HepG2 (cell line): ENCODE measurements around the gene FGF18. TPM values are rescaled to one million over a fixed set of nuclear protein-coding genes. Genes with fewer than 3 reads are reported as not detected.

Experiments
- ATAC-seq: fragments of 200-7000 bp; cut with Tn5 transposase; 3 replicates; pipeline ENCODE4 v1.9.1; 2020; ENCODE audit warnings: mild to moderate bottlenecking, moderate library complexity
- BruUV-seq: library from RNA; stranded (reverse); fragments of 400-500 nt; replicated peaks from 2 replicates; lab custom pipeline; 2021; lab: Mats Ljungman, UMichigan
- CTCF ChIA-PET: fragments of 300-600 bp; formaldehyde crosslinking; extraction: SDS; loops from one replicate; lab custom pipeline; 2021; ENCODE audit warnings: low total read pairs, inconsistent platforms, low intra/inter-chr PET ratio; lab: Yijun Ruan, JAX
- POLR2A ChIA-PET: fragments of 350-600 bp; sonication (Branson Sonifier 250); formaldehyde crosslinking; loops from one replicate; lab custom pipeline; 2020; ENCODE audit warnings: antibody characterized with exemption, inconsistent platforms; lab: Yijun Ruan, JAX
- DNase-seq: peaks from one replicate; pipeline ENCODE4 v3.0.0-alpha.2; 2015; ENCODE audit warnings: low spot score
- FAIRE-seq: peaks from 3 replicates; lab custom pipeline; 2011; peaks lifted over from hg19 to GRCh38; lab: Jason Lieb, UNC
- H2AFZ ChIP-seq: one replicate; pipeline ENCODE4 v1.6.1; 2011; ENCODE audit warnings: low read length, inconsistent platforms
- H3K27ac ChIP-seq: fragments of 300-600 bp; 3 replicates; pipeline ENCODE4 v1.8.0; 2011; ENCODE audit warnings: mixed run types, mild to moderate bottlenecking, mixed read lengths, low read length, inconsistent platforms; ENCODE audit not compliant: insufficient read depth; ENCODE audit errors: extremely low read length
- H3K27me3 ChIP-seq, 2 experiments: fragments of 200-600 bp in 1 of 2; 2 replicates in 1 of 2; 3 replicates in 1 of 2; pipeline versions ENCODE4 v1.6.0 to v1.8.0; 2011; ENCODE audit warnings: low read length in 2 of 2, mild to moderate bottlenecking in 2 of 2, moderate library complexity in 2 of 2, inconsistent platforms in 1 of 2; ENCODE audit not compliant: insufficient read depth in 2 of 2, control insufficient read depth in 1 of 2
- H3K36me3 ChIP-seq, 2 experiments: fragments of 200-600 bp in 1 of 2; replicated peaks in 1 of 2; 2 replicates in 1 of 2; 3 replicates in 1 of 2; pipeline versions ENCODE4 v1.5.1 to v1.8.0; 2011; ENCODE audit warnings: low read length in 2 of 2, inconsistent platforms in 1 of 2; ENCODE audit not compliant: insufficient read depth in 2 of 2, control insufficient read depth in 1 of 2
- H3K4me1 ChIP-seq: 2 replicates; pipeline ENCODE4 v1.5.1; 2012; ENCODE audit warnings: low read length, inconsistent platforms; ENCODE audit not compliant: insufficient read depth
- H3K4me2 ChIP-seq: 2 replicates; pipeline ENCODE4 v1.6.0; 2011; ENCODE audit warnings: low read depth, low read length, inconsistent platforms
- H3K4me3 ChIP-seq, 3 experiments: fragments of 200-600 bp in 1 of 3; sonication (generic), shearing (Covaris generic) in 1 of 3; replicated peaks in 1 of 3; 2 replicates each; pipeline ENCODE4 v1.5.1; 2011 to 2016; ENCODE audit warnings: low read length in 3 of 3, inconsistent platforms in 2 of 3, low read depth in 2 of 3, mild to moderate bottlenecking in 2 of 3, control low read depth in 1 of 3, mixed read lengths in 1 of 3; ENCODE audit not compliant: insufficient read depth in 1 of 3
- H3K79me2 ChIP-seq: one replicate; pipeline ENCODE4 v1.6.1; 2011; ENCODE audit warnings: low read length, inconsistent platforms; ENCODE audit not compliant: insufficient read depth
- H3K9ac ChIP-seq: 2 replicates; pipeline ENCODE4 v1.6.0; 2011; ENCODE audit warnings: mild to moderate bottlenecking, low read depth, low read length, inconsistent platforms; ENCODE audit not compliant: insufficient read depth
- H3K9me3 ChIP-seq: 2 replicates; pipeline ENCODE4 v1.5.1; 2012; ENCODE audit warnings: mild to moderate bottlenecking, low read length
- H4K20me1 ChIP-seq: 2 replicates; pipeline ENCODE4 v1.6.0; 2011; ENCODE audit warnings: inconsistent platforms, mild to moderate bottlenecking, low read length, moderate library complexity; ENCODE audit not compliant: insufficient read depth
- MIXL1 ChIP-seq: IDR thresholded peaks from 2 replicates; pipeline ENCODE4 v1.6.1; 2016
- ONECUT2 ChIP-seq: sonication (generic); formaldehyde crosslinking; IDR thresholded peaks from 2 replicates; pipeline ENCODE4 v1.4.0; 2020; ENCODE audit warnings: missing genetic modification reagents
- SETDB1 ChIP-seq: sonication (generic); formaldehyde crosslinking; IDR thresholded peaks from 2 replicates; pipeline ENCODE4 v1.5.1; 2020; ENCODE audit warnings: missing genetic modification reagents, mild to moderate bottlenecking, borderline replicate concordance
- STAT6 ChIP-seq: sonication (generic); formaldehyde crosslinking; IDR thresholded peaks from 2 replicates; pipeline ENCODE4 v1.4.0; 2020; ENCODE audit warnings: missing genetic modification reagents, mild to moderate bottlenecking, borderline replicate concordance
- ZBTB21 ChIP-seq: sonication (generic); formaldehyde crosslinking; IDR thresholded peaks from 2 replicates; pipeline ENCODE4 v1.4.0; 2020; ENCODE audit warnings: missing genetic modification reagents
- ZBTB7B ChIP-seq: sonication (generic); formaldehyde crosslinking; IDR thresholded peaks from 2 replicates; pipeline ENCODE4 v1.4.0; 2020; ENCODE audit warnings: missing genetic modification reagents
- ZFX ChIP-seq: sonication (generic); formaldehyde crosslinking; IDR thresholded peaks from 2 replicates; pipeline ENCODE4 v1.4.0; 2020; ENCODE audit warnings: mild to moderate bottlenecking, low read depth, missing genetic modification reagents, moderate library complexity
- ZNF24 ChIP-seq: fragments of 450-650 bp; IDR thresholded peaks from 2 replicates; pipeline ENCODE4 v1.6.1; 2017; ENCODE audit warnings: antibody characterized with exemption, mild to moderate bottlenecking
- WGBS: methylation state at CpG from one replicate; pipeline ENCODE4 v1.1.6; 2017; ENCODE audit warnings: low lambda C conversion rate; 5-methylcytosine and 5-hydroxymethylcytosine counted together
- in situ Hi-C: cut with HindIII; loops from 2 replicates; pipeline ENCODE4 v1.10.0; 2017; ENCODE audit warnings: low pct_unique_long_range_greater_than_20kb; ENCODE audit not compliant: extremely low pct_ligation_motif_present
- intact Hi-C: fragments of 100-400 bp; cut with micrococcal nuclease; formaldehyde crosslinking; loops from one replicate; pipeline ENCODE4 v1.10.0; 2022; ENCODE audit not compliant: unreplicated experiment
- polyA plus RNA-seq, 8 experiments: library from polyadenylated mRNA; depleted of rRNA in 3 of 8; stranded (reverse) in 7 of 8; unstranded in 1 of 8; fragments of >200 nt; fragmentation: Illumina TruSeq in 4 of 8; extraction: Trizol in 4 of 8; gene quantifications; 2 replicates each; pipeline versions ENCODE4 v1.2.1 to v1.2.3, GENCODE V29; 2011 to 2016; ENCODE audit warnings: low read depth in 4 of 8, missing spikeins in 1 of 8, mixed read lengths in 1 of 8; ENCODE audit not compliant: insufficient read depth in 1 of 8
- total RNA-seq, 5 experiments: library from RNA; depleted of rRNA; stranded (reverse); fragments of >200 nt; fragmentation: Illumina TruSeq; extraction: Trizol; gene quantifications; 2 replicates each; pipeline ENCODE4 v1.2.3, GENCODE V29; 2016; ENCODE audit warnings: low read depth in 1 of 5

The FGF18 gene
- total and polyA plus RNA-seq, 2 of the 13 experiments (the other 11 are each of a cell fraction or from before 2014, with no cell fraction given): not detected

- H3K79me2 ChIP-seq: no peaks in the 10 kb centered on the region
- H3K27me3 ChIP-seq: peaks cover 2 to 12% of the 10 kb centered on the region in 2 experiments; a peak in 2 of 5 replicates
- TF ChIP-seq ZBTB7B (no peak), ZNF24 (no peak), MIXL1 (CRISPR knock-in tag) (no peak), SETDB1 (no peak), STAT6 (no peak)
- no peaks in the 10 kb centered on the region for H3K4me1 ChIP-seq
- H4K20me1 ChIP-seq: no peaks in the 10 kb centered on the region
- H2AFZ ChIP-seq: no peak overlapping the region
- no peak for ATAC-seq
- no peak overlapping the region for H3K4me2 ChIP-seq
- WGBS: 50% methylated on average over 5 of the region's 5 CpGs
- ChIA-PET POLR2A (no interaction called here), CTCF (no interaction called here)
- no peak overlapping the region for H3K27ac ChIP-seq
- in situ Hi-C loops (no loop called here), intact Hi-C loops (no loop called here)
- H3K9me3 ChIP-seq: no peaks in the 10 kb centered on the region
- H3K36me3 ChIP-seq: no peaks in the 10 kb centered on the region
- no TSS peak for BruUV-seq
- H3K9ac ChIP-seq: no peak overlapping the region
- DNase-seq: no peak
- H3K4me3 ChIP-seq: no peak overlapping the region
- no peak for FAIRE-seq
Observed at GRCh38 chr5:171447226-171447625, 27.8 kb downstream of the FGF18 start.

- Histone ChIP-seq H2AFZ (no peak overlapping the region), H3K4me3 (no peak overlapping the region), H3K27me3 (peaks cover 3 to 8% of the 10 kb centered on the region in 2 experiments; a peak in 2 of 5 replicates), H3K9ac (no peak overlapping the region), H3K36me3 (no peaks in the 10 kb centered on the region), H3K4me2 (peak overlapping the region; percentile 32; the same call in 1 of the 2 replicates), H3K9me3 (no peaks in the 10 kb centered on the region), H3K27ac (no peak overlapping the region), H4K20me1 (no peaks in the 10 kb centered on the region), H3K4me1 (no peaks in the 10 kb centered on the region), H3K79me2 (no peaks in the 10 kb centered on the region)
- FAIRE-seq (no peak), DNase-seq (no peak), ATAC-seq (peak; percentile 75)
- intact Hi-C loops: no loop called here
- ChIA-PET CTCF (no interaction called here), POLR2A (no interaction called here)
- in situ Hi-C loops: no loop called here
- 8% methylated on average over 1 of the region's 10 CpGs for WGBS
- TF ChIP-seq ONECUT2 (CRISPR knock-in tag): 0 out of 2 replicates have a peak, but pooled peaks have one; percentile 56
- no peak for TF ChIP-seq ZBTB21 (CRISPR knock-in tag)
- 0 out of 2 replicates have a peak, but pooled peaks have one; percentile 18 for TF ChIP-seq ZFX (CRISPR knock-in tag)
- no TSS peak for BruUV-seq
Observed at GRCh38 chr5:171449426-171449825, 30.0 kb downstream of the FGF18 start.
